Central memory CD4-positive, alpha-beta T cell (primary cell): ENCODE data around the gene PPP2R1A.
A peak's percentile ranks its signal among the peaks of the same experiment; 100 is the strongest.

Experiments used
- DNase-seq: peaks from one replicate; pipeline ENCODE4 v3.0.0; 2022
- total RNA-seq, 3 experiments: gene quantifications; one replicate each; lab custom pipeline; 2026; lab: John Stamatoyannopoulos, UW

Gene PPP2R1A
- 132 to 256 (median 170) reads per million in 3 experiments for total RNA-seq

- peak; percentile 100 for DNase-seq
These were observed at the start of gene PPP2R1A for GRCh38 chr19:52189735-52190486. Gene PPP2R1A (plus strand): TSS chr19:52190052. CDS start chr19:52190097, 45 bp downstream.

GRCh38 chr19:52141203-52141602 is 48.6 kb upstream of the PPP2R1A start:
- no peak for DNase-seq

GRCh38 chr19:52142001-52142595 is 47.8 kb upstream of the PPP2R1A start:
- no peak for DNase-seq

GRCh38 chr19:52148256-52148655 is 41.6 kb upstream of the PPP2R1A start:
- DNase-seq = no peak

- no peak for DNase-seq
These were observed 34.1 kb upstream of the PPP2R1A start for GRCh38 chr19:52155596-52156359.

- no peak for DNase-seq
These were observed 19.5 kb upstream of the PPP2R1A start for GRCh38 chr19:52170304-52170703.

- no peak for DNase-seq
These were observed 19.0 kb upstream of the PPP2R1A start for GRCh38 chr19:52170863-52171320.

- DNase-seq = peak; percentile 91
These were observed 18.3 kb upstream of the PPP2R1A start, which contains the start of gene ZNF836 for GRCh38 chr19:52171321-52172169. Gene ZNF836 (minus strand): TSS chr19:52171621. CDS start chr19:52168072, 3,549 bp downstream.

- no peak for DNase-seq
These were observed 17.5 kb upstream of the PPP2R1A start for GRCh38 chr19:52172347-52172746.

- no peak for DNase-seq
These were observed 13.3 kb upstream of the PPP2R1A start for GRCh38 chr19:52176574-52176973.

GRCh38 chr19:52187407-52187806 is 2.4 kb upstream of the PPP2R1A start:
- no peak for DNase-seq

GRCh38 chr19:52188822-52189734 is 774 bp upstream of the PPP2R1A start:
- DNase-seq = no peak

GRCh38 chr19:52190487-52191293 is 838 bp downstream of the PPP2R1A start:
- no peak for DNase-seq

- no peak for DNase-seq
These were observed 1.5 kb downstream of the PPP2R1A start for GRCh38 chr19:52191389-52191788.

GRCh38 chr19:52191951-52192350 is 2.1 kb downstream of the PPP2R1A start:
- DNase-seq = no peak

- DNase-seq = no peak
These were observed 6.6 kb downstream of the PPP2R1A start for GRCh38 chr19:52196256-52196967.

GRCh38 chr19:52197964-52198363 is 8.1 kb downstream of the PPP2R1A start:
- DNase-seq = no peak

- no peak for DNase-seq
These were observed 8.8 kb downstream of the PPP2R1A start for GRCh38 chr19:52198678-52199077.

GRCh38 chr19:52200044-52200443 is 10.2 kb downstream of the PPP2R1A start:
- no peak for DNase-seq
